K562 (cell line): Measurements from ENCODE around the gene PHTF1. TPM values are rescaled to one million over a fixed set of nuclear protein-coding genes. Genes with fewer than 3 reads are reported as not detected.

Experiments
- ATAC-seq: fragments of 200-7000 bp; cut with Tn5 transposase; 3 replicates; pipeline ENCODE4 v1.9.1; 2020; ENCODE audit warnings: moderate library complexity
- BruUV-seq: library from RNA; stranded (reverse); fragments of 400-500 nt; replicated peaks from 2 replicates; lab custom pipeline; 2021; lab: Mats Ljungman, UMichigan
- CTCF ChIA-PET: fragments of 300-600 bp; formaldehyde crosslinking; extraction: SDS; loops from one replicate; lab custom pipeline; 2021; ENCODE audit warnings: low intra/inter-chr PET ratio; lab: Yijun Ruan, JAX
- POLR2A ChIA-PET: fragments of 300-600, 350-650 bp; sonication (Branson Sonifier 250); formaldehyde crosslinking; extraction: SDS; loops from one replicate; lab custom pipeline; 2021; ENCODE audit warnings: antibody characterized with exemption, inconsistent platforms; lab: Yijun Ruan, JAX
- DNase-seq, 4 experiments: peaks; one replicate each; pipeline versions ENCODE4 v3.0.0 to v3.0.0-alpha.2; 2011 to 2018; ENCODE audit warnings: low spot score in 3 of 4, mixed read lengths in 3 of 4; ENCODE audit errors: extremely low read depth in 1 of 4
- FAIRE-seq: peaks from 2 replicates; lab custom pipeline; 2011; peaks lifted over from hg19 to GRCh38; lab: Jason Lieb, UNC
- H2AFZ ChIP-seq: 2 replicates; pipeline ENCODE4 v1.6.0; 2011; ENCODE audit warnings: low read depth, low read length, control low read depth, inconsistent platforms
- H3K27ac ChIP-seq: fragments of 200-600 bp; 3 replicates; pipeline ENCODE4 v1.8.0; 2011; ENCODE audit warnings: low read depth, mild to moderate bottlenecking, control low read depth, inconsistent platforms, low read length, moderate library complexity, mixed read lengths; ENCODE audit errors: extremely low read depth
- H3K27me3 ChIP-seq, 2 experiments: fragments of 300-600 bp in 1 of 2; 2 replicates in 1 of 2; 3 replicates in 1 of 2; pipeline versions ENCODE4 v1.6.0 to v1.8.0; 2011; ENCODE audit warnings: inconsistent platforms in 2 of 2, low read length in 2 of 2, mild to moderate bottlenecking in 1 of 2, mixed read lengths in 1 of 2, moderate library complexity in 1 of 2; ENCODE audit not compliant: control insufficient read depth in 2 of 2, insufficient read depth in 2 of 2
- H3K36me3 ChIP-seq: fragments of 300-600 bp; 3 replicates; pipeline ENCODE4 v1.8.0; 2011; ENCODE audit warnings: mild to moderate bottlenecking, low read length, inconsistent platforms; ENCODE audit not compliant: control insufficient read depth, insufficient read depth
- H3K4me1 ChIP-seq, 2 experiments: fragments of 200-600 bp in 1 of 2; replicated peaks in 1 of 2; 2 replicates in 1 of 2; 3 replicates in 1 of 2; pipeline versions ENCODE4 v1.5.1 to v1.8.0; 2011; ENCODE audit warnings: inconsistent platforms in 2 of 2, low read length in 2 of 2, mild to moderate bottlenecking in 1 of 2, mixed read lengths in 1 of 2, moderate library complexity in 1 of 2; ENCODE audit not compliant: control insufficient read depth in 2 of 2, insufficient read depth in 2 of 2
- H3K4me2 ChIP-seq: 2 replicates; pipeline ENCODE4 v1.6.1; 2011; ENCODE audit warnings: low read length, control low read depth, inconsistent platforms, mixed read lengths; ENCODE audit not compliant: insufficient read depth
- H3K4me3 ChIP-seq: fragments of 200-600 bp; sonication (generic), shearing (Covaris generic); 2 replicates; pipeline ENCODE4 v1.5.1; 2016; ENCODE audit warnings: control low read depth, inconsistent platforms
- H3K79me2 ChIP-seq: fragments of 200-600 bp; 3 replicates; pipeline ENCODE4 v1.8.0; 2011; ENCODE audit warnings: low read length, inconsistent platforms; ENCODE audit not compliant: control insufficient read depth, insufficient read depth
- H3K9ac ChIP-seq, 2 experiments: 2 replicates each; pipeline versions ENCODE4 v1.6.0 to v1.6.1; 2011; ENCODE audit warnings: low read depth in 2 of 2, low read length in 2 of 2, control low read depth in 1 of 2, inconsistent platforms in 1 of 2, mild to moderate bottlenecking in 1 of 2, mixed read lengths in 1 of 2; ENCODE audit not compliant: insufficient read depth in 1 of 2
- H3K9me1 ChIP-seq: one replicate; pipeline ENCODE4 v1.6.0; 2011; ENCODE audit warnings: inconsistent platforms, mild to moderate bottlenecking, low read length, moderate library complexity; ENCODE audit not compliant: control insufficient read depth, insufficient read depth
- H3K9me3 ChIP-seq: replicated peaks from 2 replicates; pipeline ENCODE4 v1.5.1; 2011; ENCODE audit warnings: low read depth, low read length, inconsistent platforms; ENCODE audit not compliant: control insufficient read depth, insufficient read depth
- H4K20me1 ChIP-seq: replicated peaks from 2 replicates; pipeline ENCODE4 v1.6.1; 2011; ENCODE audit warnings: low read length, inconsistent platforms, mixed read lengths; ENCODE audit not compliant: control insufficient read depth, insufficient read depth
- ASH1L ChIP-seq: fragments of 450-650 bp; IDR thresholded peaks from 2 replicates; pipeline ENCODE4 v1.6.1; 2018; ENCODE audit warnings: borderline replicate concordance, mild to moderate bottlenecking, low read depth; ENCODE audit not compliant: partially characterized antibody
- BCOR ChIP-seq: fragments of 450-650 bp; IDR thresholded peaks from 2 replicates; pipeline ENCODE4 v1.6.1; 2016
- CC2D1A ChIP-seq: fragments of 450-650 bp; IDR thresholded peaks from 2 replicates; pipeline ENCODE4 v1.6.1; 2017; ENCODE audit warnings: mild to moderate bottlenecking
- CEBPG ChIP-seq, 3 experiments: fragments of 200-800 bp in 1 of 3; sonication (Bioruptor generic) in 1 of 3; sonication (generic) in 1 of 3; formaldehyde crosslinking in 1 of 3; IDR thresholded peaks in 2 of 3; conservative IDR thresholded peaks in 1 of 3; 2 replicates each; pipeline versions ENCODE4 v1.6.1 to v1.8.0; 2016 to 2022; ENCODE audit warnings: missing compliant biosample characterization in 2 of 3, missing genetic modification characterization in 2 of 3, mild to moderate bottlenecking in 1 of 3, missing genetic modification reagents in 1 of 3
- CREB5 ChIP-seq: fragments of 250-450 bp; sonication (Bioruptor Pico); IDR thresholded peaks from 2 replicates; pipeline ENCODE4 v1.5.0; 2020; ENCODE audit warnings: mild to moderate bottlenecking
- E2F8 ChIP-seq: fragments of 450-650 bp; IDR thresholded peaks from 2 replicates; pipeline ENCODE4 v1.7.1; 2018; ENCODE audit warnings: mild to moderate bottlenecking, low read depth; ENCODE audit not compliant: partially characterized antibody
- EGR1 ChIP-seq: fragments of 450-650 bp; conservative IDR thresholded peaks from 2 replicates; pipeline ENCODE4 v1.6.1; 2017; ENCODE audit warnings: mild to moderate bottlenecking
- ELF1 ChIP-seq: fragments of 200-800 bp; sonication (Bioruptor generic); IDR thresholded peaks from 2 replicates; pipeline ENCODE4 v1.6.1; 2016; ENCODE audit warnings: missing genetic modification characterization, missing compliant biosample characterization
- FOXA3 ChIP-seq, 2 experiments: fragments of 450-650 bp in 1 of 2; sonication (generic) in 1 of 2; formaldehyde crosslinking; IDR thresholded peaks in 1 of 2; conservative IDR thresholded peaks in 1 of 2; 2 replicates each; pipeline versions ENCODE4 v1.4.0 to v1.8.0; 2020 to 2022; ENCODE audit warnings: mild to moderate bottlenecking in 2 of 2, missing genetic modification reagents in 1 of 2
- HDAC6 ChIP-seq: IDR thresholded peaks from 2 replicates; pipeline ENCODE4 v1.6.1; 2012; ENCODE audit warnings: low read depth, mild to moderate bottlenecking, control low read depth, inconsistent platforms, low read length, moderate library complexity
- KAT2B ChIP-seq: IDR thresholded peaks from one replicate; pipeline ENCODE4 v1.6.1; 2012; ENCODE audit warnings: low read depth, mild to moderate bottlenecking, control low read depth, inconsistent platforms, low read length, moderate library complexity
- KDM2B ChIP-seq: fragments of 250-450 bp; sonication (Bioruptor Pico); IDR thresholded peaks from 2 replicates; pipeline ENCODE4 v1.8.0; 2021; ENCODE audit warnings: mild to moderate bottlenecking, moderate library complexity
- SMARCB1 ChIP-seq: IDR thresholded peaks from 2 replicates; pipeline ENCODE4 v1.6.1; 2011; ENCODE audit warnings: improper control_type of control experiment, low read depth; ENCODE audit not compliant: insufficient read length
- STAG1 ChIP-seq: sonication (generic); formaldehyde crosslinking; IDR thresholded peaks from 2 replicates; pipeline ENCODE4 v1.5.0; 2020; ENCODE audit warnings: missing genetic modification reagents, borderline replicate concordance
- ZNF212 ChIP-seq: fragments of 450-650 bp; formaldehyde crosslinking; IDR thresholded peaks from 2 replicates; pipeline ENCODE4 v1.4.0; 2020; ENCODE audit warnings: mild to moderate bottlenecking
- WGBS: fragments of 100-300 bp; shearing (Covaris generic); methylation state at CpG from one replicate; pipeline ENCODE4 v1.1.6; 2016; ENCODE audit warnings: low coverage, mixed read lengths; ENCODE audit not compliant: insufficient coverage; ENCODE audit errors: missing lambda C conversion rate; 5-methylcytosine and 5-hydroxymethylcytosine counted together
- in situ Hi-C: fragments of 300-500 bp; cut with MboI; formaldehyde crosslinking; loops from 4 replicates; pipeline ENCODE4 v1.15.0; 2018; ENCODE audit warnings: inconsistent platforms, mixed read lengths
- intact Hi-C: fragments of 100-400 bp; cut with micrococcal nuclease; formaldehyde crosslinking; loops from 2 replicates; pipeline ENCODE4 v1.14.2; 2022
- polyA plus RNA-seq, 8 experiments: library from polyadenylated mRNA; depleted of rRNA in 4 of 8; stranded (reverse) in 5 of 8; unstranded in 3 of 8; fragments of >200 nt; fragmentation: Nextera tagmentation in 2 of 8; fragmentation: Illumina TruSeq in 1 of 8; extraction: Ambion mirVana in 2 of 8; extraction: Trizol in 1 of 8; gene quantifications; 2 replicates each; pipeline versions ENCODE4 v1.2.1 to v1.2.3, GENCODE V29; 2011 to 2014; ENCODE audit warnings: inconsistent platforms in 1 of 8, missing spikeins in 1 of 8
- total RNA-seq, 7 experiments: library from RNA; depleted of rRNA in 6 of 7; stranded (reverse); fragments of >200 nt in 6 of 7; fragmentation: Illumina TruSeq in 2 of 7; extraction: Trizol in 2 of 7; gene quantifications; 2 replicates each; pipeline versions ENCODE4 v1.2.1 to v1.2.3, GENCODE V29; 2011 to 2021; ENCODE audit warnings: low replicate concordance in 1 of 7
- TF ChIP-seq, protein P1 (sequence below), 2 experiments: fragments of 450-650 bp in 1 of 2; sonication (generic) in 1 of 2; formaldehyde crosslinking; conservative IDR thresholded peaks; 2 replicates each; pipeline versions ENCODE4 v1.4.0 to v1.8.1; 2020 to 2022; ENCODE audit warnings: mild to moderate bottlenecking in 1 of 2, missing genetic modification reagents in 1 of 2
- TF ChIP-seq, protein P2 (sequence below): fragments of 250-450 bp; sonication (Bioruptor Pico); IDR thresholded peaks from 2 replicates; pipeline ENCODE4 v1.8.0; 2021; ENCODE audit warnings: moderate library complexity, mild to moderate bottlenecking, inconsistent platforms

Gene PHTF1
- total and polyA plus RNA-seq, 9 of the 15 experiments (the other 6 are each of a cell fraction or from before 2014, with no cell fraction given): 8.4 to 36.2 (median 23.0) TPM

DNA sequence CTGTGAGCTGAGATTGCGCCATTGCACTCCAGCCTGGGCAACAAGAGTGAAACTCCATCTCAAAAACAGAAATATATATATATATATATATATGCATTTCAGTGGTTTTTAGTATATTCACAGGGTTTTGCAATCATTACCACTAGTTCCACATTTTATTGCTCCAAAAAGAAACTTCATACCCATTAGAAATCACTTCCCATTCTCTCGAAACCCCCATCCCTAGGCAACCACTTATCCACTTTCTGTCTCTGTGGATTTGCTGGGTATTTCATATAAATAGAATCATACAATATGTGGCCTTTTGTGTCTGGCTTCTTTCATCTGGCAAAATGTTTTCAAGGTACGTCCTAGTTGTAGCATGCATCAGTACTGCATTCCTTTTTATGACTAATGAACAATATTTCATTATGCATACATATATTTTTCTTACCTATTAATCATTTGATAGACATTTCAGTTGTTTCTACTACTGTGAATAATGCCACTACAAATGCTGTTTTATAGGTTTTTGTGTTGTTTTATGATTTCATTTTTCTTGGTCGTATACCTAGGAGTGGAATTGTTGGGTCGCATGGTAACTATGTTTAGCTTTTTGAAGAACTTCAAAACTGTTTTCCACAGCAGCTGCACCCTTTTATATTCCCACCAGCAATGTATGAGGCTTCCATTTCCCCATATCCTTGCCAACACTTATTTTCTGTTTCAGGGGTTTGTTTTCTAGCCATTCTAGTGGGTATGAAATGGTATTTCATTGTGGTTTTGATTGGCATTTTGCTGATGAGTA, 95.9 kb downstream of the PHTF1 start:
- no peak for ATAC-seq
- Histone ChIP-seq H3K4me1 (peaks cover 3 to 18% of the 10 kb centered on the region in 2 experiments; a peak in 4 of 5 replicates), H3K9me1 (no peaks in the 10 kb centered on the region), H2AFZ (no peak overlapping the region), H3K36me3 (no peaks in the 10 kb centered on the region), H4K20me1 (no peaks in the 10 kb centered on the region), H3K9ac (no peak overlapping the region), H3K79me2 (no peaks in the 10 kb centered on the region), H3K27me3 (no peaks in the 10 kb centered on the region), H3K4me2 (no peak overlapping the region), H3K27ac (no peak overlapping the region), H3K9me3 (no peaks in the 10 kb centered on the region), H3K4me3 (no peak overlapping the region)
- intact Hi-C loops (no loop called here), in situ Hi-C loops (no loop called here)
- no TSS peak for BruUV-seq
- POLR2A ChIA-PET: no interaction called here
- 58% methylated on average over 5 of the region's 5 CpGs for WGBS
- CTCF ChIA-PET: no interaction called here
- no peak for FAIRE-seq
- no peak for DNase-seq
- TF ChIP-seq ZNF212 (CRISPR knock-in tag): no peak
- TF ChIP-seq KAT2B: no peak
- no peak for TF ChIP-seq ELF1 (tag)
- TF ChIP-seq, protein P1, sequence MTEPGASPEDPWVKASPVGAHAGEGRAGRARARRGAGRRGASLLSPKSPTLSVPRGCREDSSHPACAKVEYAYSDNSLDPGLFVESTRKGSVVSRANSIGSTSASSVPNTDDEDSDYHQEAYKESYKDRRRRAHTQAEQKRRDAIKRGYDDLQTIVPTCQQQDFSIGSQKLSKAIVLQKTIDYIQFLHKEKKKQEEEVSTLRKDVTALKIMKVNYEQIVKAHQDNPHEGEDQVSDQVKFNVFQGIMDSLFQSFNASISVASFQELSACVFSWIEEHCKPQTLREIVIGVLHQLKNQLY (CRISPR knock-in tag; conservative IDR thresholded peaks at IDR 0.05): no peak
- TF ChIP-seq ASH1L: no peak
- no peak for TF ChIP-seq E2F8
- TF ChIP-seq KDM2B: no peak
- no peak for TF ChIP-seq FOXA3 (CRISPR knock-in tag; conservative IDR thresholded peaks at IDR 0.05 in 1 of 2, IDR thresholded peaks at IDR 0.05 in 1 of 2)
- no peak for TF ChIP-seq BCOR
- TF ChIP-seq STAG1: no peak
- no peak for TF ChIP-seq CC2D1A
- no peak for TF ChIP-seq CEBPG (CRISPR knock-in tag; IDR thresholded peaks at IDR 0.05)
- TF ChIP-seq CEBPG (tag; conservative IDR thresholded peaks at IDR 0.05 in 1 of 2, IDR thresholded peaks at IDR 0.05 in 1 of 2): no peak
- no peak for TF ChIP-seq SMARCB1
- TF ChIP-seq, protein P2, sequence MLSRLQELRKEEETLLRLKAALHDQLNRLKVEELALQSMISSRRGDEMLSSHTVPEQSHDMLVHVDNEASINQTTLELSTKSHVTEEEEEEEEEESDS (CRISPR knock-in tag): no peak
- no peak for TF ChIP-seq EGR1
- TF ChIP-seq HDAC6: no peak
- no peak for TF ChIP-seq CREB5 (CRISPR knock-in tag)
